HG03575 (cell line): ENCODE measurements around the gene GNB3.
A peak's percentile ranks its signal among the peaks of the same experiment; 100 is the strongest.
"Not testable (repeated sequence)": the region's sequence is repeated elsewhere in the genome, so short reads cannot be mapped to it uniquely, and the experiment has no call there.

Experiments
- ATAC-seq: cut with Tn5 transposase; IDR thresholded peaks from one replicate; pipeline ENCODE4 v1.9.1; 2021; ENCODE audit not compliant: unreplicated experiment, insufficient number of reproducible peaks, low FRiP score; ENCODE audit errors: extremely low read depth

Gene GNB3

DNA sequence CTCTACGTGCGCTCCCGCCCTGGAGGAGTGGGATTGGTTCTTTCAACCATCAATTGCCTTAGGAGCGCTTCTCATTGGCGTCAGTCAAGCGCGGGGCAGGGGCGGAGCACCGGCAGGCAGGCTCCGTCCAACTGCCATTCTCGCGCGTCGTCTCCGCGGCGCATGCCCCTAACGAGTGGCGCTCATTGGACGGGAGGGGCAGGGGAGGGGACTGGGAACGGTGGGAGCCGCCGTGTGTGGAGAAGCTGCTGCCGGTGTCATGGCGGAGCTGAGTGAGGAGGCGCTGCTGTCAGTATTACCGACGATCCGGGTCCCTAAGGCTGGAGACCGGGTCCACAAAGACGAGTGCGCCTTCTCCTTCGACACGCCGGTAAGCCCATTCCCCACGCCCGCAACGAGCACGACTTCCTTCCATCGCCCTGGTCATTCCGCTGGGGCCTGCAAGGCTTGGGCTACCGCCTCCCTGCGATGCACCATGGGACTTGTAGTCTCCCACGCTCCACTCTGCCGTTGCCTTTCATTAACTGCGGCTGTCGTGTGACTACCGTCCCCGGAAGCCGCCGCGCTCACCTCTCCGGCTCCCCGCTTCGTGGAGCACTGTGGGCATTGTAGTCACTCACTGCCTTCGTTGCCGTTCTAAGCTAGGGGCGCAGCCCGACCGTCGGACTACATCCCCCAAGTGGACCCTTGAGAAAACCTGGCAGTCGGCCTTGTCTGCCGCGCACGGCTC lies 11.4 kb downstream of the GNB3 start, which contains the start of gene USP5:
USP5 (plus strand) TSS at position 230 of the 730 bp plus-strand sequence; CDS start at position 260, 30 bp downstream.
- ATAC-seq: peak; percentile 52

DNA sequence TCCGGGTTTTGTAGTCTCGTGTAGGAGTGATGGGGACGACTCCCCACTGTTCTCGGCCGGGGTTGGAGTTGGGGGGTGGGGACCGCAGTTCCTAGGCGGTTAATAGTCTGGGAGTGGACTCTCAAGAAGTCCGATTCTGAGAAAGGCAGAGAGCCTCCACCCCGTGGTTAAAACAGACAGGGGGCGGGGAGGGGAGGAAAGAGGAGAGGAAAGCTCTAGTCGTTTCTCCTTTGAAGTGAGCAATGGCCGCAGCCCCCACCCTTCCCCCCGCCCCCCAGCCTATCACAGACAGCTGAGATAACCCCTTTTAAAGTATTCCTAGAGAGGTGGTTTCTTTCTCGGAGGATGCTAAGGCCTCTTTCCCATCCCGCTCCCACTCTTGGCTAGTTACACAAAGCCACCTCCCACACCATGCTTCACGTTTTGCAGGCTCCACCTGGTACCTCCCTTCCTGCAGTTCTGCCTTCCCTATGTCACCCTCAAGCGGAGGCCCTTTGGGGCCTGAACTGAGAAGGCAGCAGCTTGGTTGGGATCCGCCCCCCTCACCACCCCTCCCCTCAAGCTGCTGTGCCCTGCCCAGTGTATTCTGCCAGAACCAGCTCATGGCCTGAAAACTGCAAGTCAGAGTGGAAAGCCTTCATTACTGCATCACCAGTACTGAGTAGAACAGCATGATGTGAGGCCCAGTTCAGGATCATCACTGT lies 12.1 kb downstream of the GNB3 start:
- ATAC-seq: no peak

DNA sequence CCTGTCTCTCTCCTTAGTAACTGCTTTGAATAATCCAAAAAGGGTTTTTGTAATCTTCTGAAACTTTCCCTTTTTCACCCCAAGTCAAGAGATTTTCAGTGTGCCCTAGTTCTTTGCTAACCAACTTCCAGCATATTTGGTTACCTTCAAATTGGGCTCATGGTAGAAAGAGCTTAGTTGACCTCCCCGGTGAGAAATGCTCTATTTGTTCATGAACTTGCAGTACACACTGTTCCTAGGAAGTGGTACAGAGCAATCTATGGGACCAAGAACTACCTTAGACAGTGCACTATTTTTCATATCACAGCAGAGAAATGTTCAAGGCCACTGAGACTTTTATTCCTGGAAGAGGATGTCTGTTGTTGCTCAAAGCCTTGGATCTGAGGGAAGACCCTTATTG lies 12.9 kb downstream of the GNB3 start:
- ATAC-seq: no peak

DNA sequence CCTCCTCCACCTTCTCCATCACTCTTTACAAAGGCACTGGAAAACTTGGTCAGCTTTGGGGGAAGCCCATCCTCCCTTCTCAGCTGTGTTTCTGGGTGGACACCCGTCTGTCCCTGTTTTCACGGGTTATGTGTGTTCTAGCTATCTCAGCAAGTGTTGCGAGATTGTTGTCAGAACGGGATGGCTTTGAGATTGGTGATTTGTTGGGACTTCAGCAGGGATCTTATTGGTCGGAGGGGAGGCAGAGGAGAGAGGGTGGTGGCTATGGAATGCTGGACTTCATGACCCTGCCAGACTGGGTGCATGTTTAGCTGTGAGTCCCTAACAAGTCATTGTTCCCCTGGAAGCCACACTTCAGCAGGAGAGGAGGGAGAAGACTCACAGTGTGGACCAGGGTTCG lies 13.3 kb downstream of the GNB3 start:
- no peak for ATAC-seq

DNA sequence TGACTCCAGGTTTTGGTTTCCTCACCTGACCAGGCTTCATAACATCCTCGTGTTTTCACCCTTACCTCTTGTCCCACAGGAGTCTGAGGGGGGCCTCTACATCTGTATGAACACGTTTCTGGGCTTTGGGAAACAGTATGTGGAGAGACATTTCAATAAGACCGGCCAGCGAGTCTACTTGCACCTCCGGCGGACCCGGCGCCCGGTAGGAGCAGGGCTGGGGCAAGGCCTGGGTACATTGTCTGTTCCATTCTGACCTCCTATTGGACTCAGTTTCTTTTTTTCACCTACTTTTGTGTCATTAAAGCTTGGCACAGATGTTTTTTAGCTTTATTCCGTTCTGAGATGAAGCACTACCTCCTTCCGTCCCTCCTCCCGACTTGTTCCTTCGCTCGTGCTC lies 14.6 kb downstream of the GNB3 start:
- ATAC-seq: no peak

DNA sequence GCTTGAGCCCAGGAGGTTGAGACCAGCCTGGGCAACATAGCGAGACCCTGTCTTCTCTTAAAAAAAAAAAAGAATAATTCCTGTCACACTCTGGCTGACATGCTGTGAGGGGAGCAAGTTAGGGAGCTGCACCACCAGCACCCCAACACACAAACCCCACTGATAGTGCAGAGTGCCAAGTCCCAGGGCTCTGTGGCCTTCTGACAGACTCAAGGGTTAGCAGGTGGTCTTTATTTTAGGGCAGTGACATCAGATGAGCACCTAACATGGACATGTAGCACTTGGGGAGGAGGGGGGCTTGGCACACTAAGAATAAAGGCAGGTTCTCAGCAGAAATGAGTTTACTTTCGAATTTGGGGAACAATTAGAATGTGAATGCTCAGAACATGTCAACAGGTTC lies 18.1 kb downstream of the GNB3 start:
- no peak for ATAC-seq

DNA sequence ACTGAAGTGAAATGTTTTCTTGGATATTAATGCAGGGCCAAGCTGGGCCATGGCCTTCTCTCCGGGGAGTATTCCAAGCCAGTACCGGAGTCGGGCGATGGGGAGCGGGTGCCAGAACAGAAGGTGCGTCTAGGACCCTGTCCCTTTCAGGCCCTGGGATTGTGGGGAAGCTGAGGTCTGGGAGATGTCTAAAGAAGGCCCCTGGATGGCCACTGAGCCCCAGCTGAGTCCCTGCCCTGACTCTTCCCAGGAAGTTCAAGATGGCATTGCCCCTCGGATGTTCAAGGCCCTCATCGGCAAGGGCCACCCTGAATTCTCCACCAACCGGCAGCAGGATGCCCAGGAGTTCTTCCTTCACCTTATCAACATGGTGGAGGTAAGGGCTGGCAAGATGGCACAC lies 19.4 kb downstream of the GNB3 start:
- no peak for ATAC-seq

DNA sequence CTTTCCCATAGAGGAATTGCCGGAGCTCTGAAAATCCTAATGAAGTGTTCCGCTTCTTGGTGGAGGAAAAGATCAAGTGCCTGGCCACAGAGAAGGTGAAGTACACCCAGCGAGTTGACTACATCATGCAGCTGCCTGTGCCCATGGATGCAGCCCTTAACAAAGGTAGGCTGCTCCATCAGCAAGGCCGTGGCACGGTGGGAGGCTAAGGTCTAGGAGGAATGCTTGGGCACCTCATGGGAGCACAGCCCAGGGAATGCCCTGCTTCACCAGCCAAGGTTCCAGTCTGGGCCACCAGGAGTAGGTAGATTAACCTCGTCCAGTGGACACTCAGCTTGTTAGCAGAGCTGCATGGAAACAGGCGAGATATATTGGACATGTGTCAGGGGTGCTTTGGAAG lies 20.2 kb downstream of the GNB3 start:
- ATAC-seq: no peak

DNA sequence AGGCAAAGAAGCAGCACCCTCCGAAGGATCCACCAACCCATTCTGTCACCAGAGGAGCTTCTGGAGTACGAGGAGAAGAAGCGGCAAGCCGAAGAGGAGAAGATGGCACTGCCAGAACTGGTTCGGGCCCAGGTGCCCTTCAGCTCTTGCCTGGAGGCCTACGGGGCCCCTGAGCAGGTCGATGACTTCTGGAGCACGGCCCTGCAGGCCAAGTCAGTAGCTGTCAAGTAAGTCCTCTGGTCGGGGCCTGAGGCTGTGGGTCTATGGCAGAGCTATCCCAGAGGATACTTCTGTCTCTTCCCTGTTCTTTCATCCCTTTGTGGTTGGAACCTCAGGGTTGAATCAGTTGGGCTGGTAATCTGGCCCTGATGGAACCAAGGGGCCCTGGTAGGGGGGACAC lies 20.7 kb downstream of the GNB3 start:
- ATAC-seq: no peak

DNA sequence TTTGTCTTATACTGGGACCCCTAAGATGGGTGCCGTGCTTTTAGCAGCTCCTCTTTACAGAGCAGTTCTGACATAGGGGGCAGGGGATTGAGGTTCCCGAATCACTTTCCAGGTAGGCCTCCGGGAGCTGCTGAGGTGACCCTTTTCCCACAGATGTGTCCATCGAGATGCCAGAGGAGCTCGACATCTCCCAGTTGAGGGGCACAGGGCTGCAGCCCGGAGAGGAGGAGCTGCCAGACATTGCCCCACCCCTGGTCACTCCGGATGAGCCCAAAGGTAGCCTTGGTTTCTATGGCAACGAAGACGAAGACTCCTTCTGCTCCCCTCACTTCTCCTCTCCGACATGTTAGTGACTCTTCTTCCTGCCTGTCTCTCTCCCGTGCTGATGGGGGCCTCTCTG lies 22.3 kb downstream of the GNB3 start:
- ATAC-seq: no peak

DNA sequence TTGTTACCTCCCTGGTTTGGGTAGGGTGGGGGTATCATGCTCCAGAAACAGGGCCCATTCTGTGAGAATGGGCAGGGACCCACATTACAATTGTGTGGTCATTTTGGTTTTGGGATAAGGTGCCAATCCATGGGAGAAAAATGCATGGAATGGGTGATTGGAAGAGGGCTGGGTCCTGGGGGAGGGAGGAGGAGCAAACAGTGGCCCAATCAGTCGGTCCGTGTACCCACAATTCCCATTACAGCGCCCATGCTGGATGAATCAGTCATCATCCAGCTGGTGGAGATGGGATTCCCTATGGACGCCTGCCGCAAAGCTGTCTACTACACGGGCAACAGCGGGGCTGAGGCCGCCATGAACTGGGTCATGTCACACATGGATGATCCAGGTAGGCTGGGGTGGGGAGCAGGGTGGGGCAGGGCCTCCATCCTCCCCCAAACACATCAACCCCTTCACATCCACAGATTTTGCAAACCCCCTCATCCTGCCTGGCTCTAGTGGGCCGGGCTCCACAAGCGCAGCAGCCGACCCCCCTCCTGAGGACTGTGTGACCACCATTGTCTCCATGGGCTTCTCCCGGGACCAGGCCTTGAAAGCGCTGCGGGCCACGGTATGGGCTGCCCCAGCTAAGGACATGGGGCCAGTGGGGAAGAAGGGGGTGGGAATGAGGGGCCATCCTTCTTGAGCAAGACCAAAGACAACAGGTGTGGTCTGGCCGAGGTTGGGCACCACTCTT lies 23.0 kb downstream of the GNB3 start:
- no peak for ATAC-seq

DNA sequence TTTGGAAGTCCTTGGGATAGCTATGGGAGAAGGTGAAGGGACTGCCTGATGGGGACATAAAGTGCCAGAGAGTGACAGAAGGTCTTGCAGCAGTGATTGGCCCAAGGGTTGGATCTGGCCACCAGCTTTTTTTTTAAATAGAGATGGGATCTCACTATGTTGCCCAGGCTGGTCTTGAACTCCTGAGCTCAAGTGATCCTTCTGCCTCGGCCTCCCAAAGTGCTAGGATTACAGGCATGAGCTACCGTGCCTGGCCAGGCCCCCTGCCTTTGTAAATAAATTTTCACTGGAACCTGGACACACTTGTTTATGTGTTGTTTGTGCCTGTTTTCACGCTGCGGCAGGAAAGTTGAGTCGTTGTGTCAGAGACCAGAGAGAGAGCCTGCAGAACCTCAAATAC lies 24.6 kb downstream of the GNB3 start:
- not testable (repeated sequence) for ATAC-seq

DNA sequence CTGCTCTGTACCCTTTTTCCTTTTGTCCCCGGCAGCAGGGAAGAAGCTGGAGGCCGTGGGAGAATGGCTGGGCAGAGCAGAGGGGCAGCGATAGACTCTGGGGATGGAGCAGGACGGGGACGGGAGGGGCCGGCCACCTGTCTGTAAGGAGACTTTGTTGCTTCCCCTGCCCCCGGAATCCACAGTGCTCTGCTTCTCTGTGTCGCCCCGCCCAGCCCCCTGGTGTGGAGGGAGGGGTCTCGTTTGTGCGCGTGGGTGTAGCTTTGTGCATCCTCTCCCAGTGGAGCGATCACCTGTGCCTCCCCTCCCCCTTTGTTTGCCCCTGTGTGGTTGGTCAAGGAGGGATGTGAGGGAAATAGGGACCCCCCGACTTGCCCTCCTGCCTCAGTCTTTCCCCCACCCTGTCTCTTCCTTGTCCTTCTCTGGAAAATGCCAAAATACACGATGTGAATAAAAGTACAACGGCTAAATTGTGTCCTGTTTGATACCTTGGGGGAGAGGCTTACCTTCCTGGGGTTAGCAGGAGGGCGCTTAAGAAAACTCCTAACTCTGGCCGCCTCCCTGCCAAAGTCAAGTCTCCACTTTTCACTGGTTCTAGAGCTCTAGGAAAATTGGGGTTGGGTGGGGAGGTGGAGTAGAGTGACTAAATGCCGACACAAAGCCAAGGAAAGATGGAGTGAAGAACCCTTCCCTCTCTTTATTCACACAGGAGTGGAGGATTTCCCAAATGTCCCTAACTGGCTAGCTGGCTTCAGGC lies 25.6 kb downstream of the GNB3 start:
- ATAC-seq: no peak

DNA sequence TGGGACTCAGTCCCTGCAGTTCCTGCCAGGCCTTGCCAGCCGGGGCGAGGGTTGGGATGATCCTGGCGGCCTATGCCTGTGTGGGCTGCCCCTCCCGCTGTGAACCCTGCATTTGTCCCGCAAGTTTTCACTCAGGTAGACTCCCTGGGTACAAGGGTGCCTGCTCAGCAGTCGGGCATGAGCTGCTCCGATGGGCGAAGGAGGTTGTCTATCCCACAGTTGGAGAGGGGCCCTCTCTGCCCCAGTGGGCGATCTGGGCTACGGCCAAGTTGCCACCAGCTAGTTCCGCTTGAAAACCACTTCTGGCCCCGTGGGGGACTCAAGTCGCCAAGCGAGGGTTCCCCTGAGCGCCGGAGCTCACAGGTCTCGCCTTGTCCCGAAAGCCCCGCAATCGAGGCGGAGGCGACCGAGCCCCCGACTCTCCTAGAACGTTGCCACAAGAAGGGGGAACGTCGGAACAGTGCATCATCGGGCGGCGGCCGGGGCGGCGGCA lies 26.2 kb downstream of the GNB3 start:
- ATAC-seq: no peak

DNA sequence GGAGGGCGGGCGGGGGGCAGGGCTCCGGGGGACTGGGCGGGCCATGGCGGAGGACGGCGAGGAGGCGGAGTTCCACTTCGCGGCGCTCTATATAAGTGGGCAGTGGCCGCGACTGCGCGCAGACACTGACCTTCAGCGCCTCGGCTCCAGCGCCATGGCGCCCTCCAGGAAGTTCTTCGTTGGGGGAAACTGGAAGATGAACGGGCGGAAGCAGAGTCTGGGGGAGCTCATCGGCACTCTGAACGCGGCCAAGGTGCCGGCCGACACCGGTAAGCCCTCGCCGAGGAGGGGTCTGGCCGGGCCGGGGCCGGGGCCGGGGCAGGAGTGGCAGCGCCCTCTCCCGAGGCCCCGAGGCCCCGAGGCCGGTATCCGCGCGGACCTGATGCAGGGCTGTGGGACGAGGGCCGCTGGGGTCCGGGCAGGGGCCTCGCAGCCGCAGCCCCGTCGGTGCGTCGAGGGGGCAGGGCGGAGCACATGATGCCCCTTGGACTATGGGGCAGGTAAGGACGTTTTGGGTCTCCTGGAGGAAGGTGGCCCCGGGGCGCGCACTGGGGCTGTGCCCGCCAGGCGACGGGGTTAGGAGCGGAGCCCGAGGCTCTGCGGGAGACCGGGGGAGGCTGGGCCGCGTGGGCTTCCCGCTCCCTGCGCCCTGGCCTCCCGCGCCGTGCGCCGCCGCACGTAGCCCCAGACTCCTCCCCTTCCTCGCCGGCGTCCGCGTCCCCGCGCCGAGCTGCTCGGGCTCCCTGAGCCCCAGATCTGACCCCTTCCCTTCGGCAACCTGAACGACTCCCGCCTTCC lies 26.9 kb downstream of the GNB3 start, which contains the start of gene TPI1:
TPI1 (plus strand) TSS at position 119 of the 798 bp plus-strand sequence; CDS start at position 155, 36 bp downstream.
- ATAC-seq: no peak

DNA sequence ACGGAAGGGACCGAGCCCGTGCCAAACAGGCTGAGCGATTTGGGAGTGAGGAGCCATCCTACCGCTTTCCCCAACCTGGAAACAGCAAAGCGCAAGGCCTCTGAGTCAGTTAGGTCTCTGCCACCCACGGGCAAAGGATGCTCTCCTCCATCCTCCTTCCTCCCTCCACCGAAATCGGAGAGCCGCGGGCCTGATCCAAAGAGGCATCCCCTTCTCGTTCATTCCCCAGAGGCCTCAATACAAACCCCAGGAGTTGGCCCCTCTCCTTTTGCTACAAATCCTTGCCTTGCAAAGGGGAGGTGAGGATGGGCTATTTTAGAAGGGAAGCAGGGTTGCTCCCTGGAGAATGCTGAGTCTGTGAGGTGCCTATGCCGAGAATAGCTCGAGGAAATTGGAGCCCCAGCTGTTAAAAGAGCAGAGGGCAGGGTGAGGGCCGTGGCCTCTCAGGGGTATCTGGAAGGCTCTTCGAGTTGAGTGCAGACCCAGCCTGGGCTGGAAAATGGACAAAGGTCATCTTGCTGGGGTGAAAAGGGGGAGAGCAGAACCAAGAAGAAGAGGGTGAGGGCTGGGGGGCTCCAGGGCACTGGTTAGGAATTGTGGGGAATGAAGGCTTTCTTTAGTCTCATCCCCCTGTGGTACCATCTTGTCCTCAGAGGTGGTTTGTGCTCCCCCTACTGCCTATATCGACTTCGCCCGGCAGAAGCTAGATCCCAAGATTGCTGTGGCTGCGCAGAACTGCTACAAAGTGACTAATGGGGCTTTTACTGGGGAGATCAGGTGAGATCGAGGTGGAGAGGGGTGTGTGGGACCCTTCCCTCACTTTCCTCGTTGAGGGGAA lies 27.7 kb downstream of the GNB3 start:
- no peak for ATAC-seq
